ENCODE data around the gene UBTD1.

Gene UBTD1

GRCh38 chr10:97514344-97514743 is 15.6 kb downstream of the UBTD1 start:
- no peak for TF ChIP-seq CTCF (conservative IDR thresholded peaks at IDR 0.05; ENCODE audit: low read depth)
- ChIA-PET POLR2A (ENCODE audit: low non-redundant PET) (interaction anchor here (0.6 kb wide), 1 partner anchor 17 kb away, joined by 3 read pairs; no protein-coding TSS in a partner anchor), CTCF (no interaction called here)
- H3K27ac ChIP-seq: no peak overlapping the region
- no peak for DNase-seq (ENCODE audit: low spot score)

DNA sequence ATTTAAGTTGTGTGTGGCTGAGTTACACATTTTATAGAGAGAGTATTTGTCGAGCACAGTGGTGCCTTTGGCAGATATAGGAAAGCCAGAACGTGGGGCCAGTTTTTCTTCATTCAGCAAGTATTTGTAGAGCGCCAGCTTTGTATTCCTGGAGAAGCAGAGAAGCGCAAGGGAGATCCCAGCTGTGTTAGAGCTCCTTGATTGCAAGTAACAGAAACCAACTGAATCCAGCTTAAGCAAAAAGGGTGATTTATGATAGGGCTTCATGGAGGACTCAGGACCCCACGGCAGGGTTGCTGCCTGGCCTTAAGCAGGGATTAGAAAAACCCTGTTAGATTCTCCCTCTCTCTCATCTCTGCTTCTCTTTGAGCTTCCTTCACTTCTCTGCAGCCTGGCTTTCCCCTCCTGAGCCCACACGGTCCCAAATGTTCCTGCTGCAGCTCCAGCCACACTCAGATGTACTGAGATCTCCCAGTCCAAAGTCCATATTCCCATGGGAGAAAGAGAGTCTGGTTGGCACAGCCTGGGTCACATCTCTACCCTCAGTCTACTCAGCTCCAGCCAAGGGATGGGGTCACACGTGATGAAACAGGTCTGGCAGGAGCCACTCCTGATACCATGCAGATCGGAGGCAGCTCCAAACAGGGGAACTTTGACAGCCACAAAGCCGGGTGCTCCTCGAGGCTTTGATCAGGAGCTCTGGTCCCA is 16.7 kb downstream of the UBTD1 start:
- no peak for TF ChIP-seq CTCF (conservative IDR thresholded peaks at IDR 0.05; ENCODE audit: low read depth)
- peak overlapping the region; percentile 11; the same call in 1 of the 2 replicates for H3K27ac ChIP-seq
- POLR2A ChIA-PET (ENCODE audit: low non-redundant PET): interaction anchor here (1.1 kb wide), 1 partner anchor 16 kb away, joined by 3 read pairs; the partner anchor contains the start of gene UBTD1
- no peak for DNase-seq (ENCODE audit: low spot score)
- CTCF ChIA-PET: interaction anchor here (0.6 kb wide), 1 partner anchor 50 kb away, joined by 4 read pairs; no protein-coding TSS in a partner anchor

DNA sequence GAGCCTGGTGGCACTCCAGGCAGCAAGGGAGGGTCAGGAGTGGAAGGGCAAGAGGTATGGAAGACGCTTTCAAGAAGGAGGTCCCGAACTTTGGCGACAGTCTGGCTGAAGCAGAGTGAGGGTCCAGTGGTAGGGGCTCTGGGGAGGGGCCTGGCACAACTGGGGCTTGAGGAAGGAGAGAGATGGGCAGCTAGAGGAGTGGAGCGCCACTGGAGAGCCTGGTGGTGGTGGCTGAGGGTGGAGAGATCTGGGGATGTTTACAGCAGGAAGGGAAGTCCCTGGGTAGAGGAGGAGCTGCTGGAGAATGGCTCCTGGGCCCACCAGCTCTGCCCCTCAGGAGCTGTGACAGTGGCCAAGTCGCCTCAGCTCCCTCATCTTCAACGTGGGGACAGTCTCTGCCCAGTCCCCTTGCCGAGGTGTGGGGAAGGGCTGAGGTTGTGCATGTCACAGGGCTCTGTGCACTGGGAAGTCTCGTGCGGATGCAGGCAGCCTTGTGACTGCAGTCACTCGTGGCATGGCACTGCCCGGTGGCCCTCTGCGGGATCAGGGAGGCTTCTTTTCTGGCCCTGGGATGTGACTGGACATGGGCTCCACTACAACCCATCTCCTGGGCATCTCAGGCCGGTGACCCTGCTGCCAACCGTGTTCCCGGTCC is 18.5 kb downstream of the UBTD1 start:
- DNase-seq (ENCODE audit: low spot score): no peak
- ChIA-PET CTCF (interaction anchor here (1.1 kb wide), 1 partner anchor 35 kb away, joined by 4 read pairs; no protein-coding TSS in a partner anchor), POLR2A (ENCODE audit: low non-redundant PET) (no interaction called here)
- peak overlapping the region; percentile 80 for H3K27ac ChIP-seq
- no peak for TF ChIP-seq CTCF (conservative IDR thresholded peaks at IDR 0.05; ENCODE audit: low read depth)

DNA sequence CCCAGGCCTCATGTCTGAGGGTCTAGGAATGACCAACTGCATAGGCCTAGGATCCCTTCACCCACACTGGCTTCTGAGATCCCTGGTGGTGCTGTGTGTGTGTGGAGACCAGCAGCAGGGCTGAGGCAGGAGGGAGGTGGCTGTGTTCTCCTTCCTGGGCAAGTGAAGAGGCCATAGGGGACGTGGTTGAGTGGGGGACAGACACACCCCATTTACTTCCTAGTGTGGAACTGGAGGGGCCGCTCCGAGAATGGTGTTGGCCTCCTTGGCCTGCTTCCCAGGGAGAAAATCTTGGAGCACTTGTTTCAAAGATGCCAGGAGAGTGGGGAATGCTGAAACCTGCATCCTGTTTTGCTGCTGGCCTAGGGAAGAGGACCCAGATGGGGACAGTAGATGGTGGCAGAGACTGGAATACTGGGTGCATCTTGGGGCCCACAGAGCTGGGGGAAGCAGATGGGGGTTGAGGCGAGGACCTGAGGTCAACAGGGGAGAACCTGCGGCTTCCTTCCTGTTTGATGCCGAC is 19.1 kb downstream of the UBTD1 start:
- CTCF ChIA-PET: interaction anchor here (0.9 to 1.1 kb wide), 2 partner anchors 16 to 34 kb away, joined by 3 to 4 read pairs; no protein-coding TSS in a partner anchor
- peak overlapping the region; percentile 80 for H3K27ac ChIP-seq
- no peak for DNase-seq (ENCODE audit: low spot score)
- no peak for TF ChIP-seq CTCF (conservative IDR thresholded peaks at IDR 0.05; ENCODE audit: low read depth)
- POLR2A ChIA-PET (ENCODE audit: low non-redundant PET): no interaction called here

DNA sequence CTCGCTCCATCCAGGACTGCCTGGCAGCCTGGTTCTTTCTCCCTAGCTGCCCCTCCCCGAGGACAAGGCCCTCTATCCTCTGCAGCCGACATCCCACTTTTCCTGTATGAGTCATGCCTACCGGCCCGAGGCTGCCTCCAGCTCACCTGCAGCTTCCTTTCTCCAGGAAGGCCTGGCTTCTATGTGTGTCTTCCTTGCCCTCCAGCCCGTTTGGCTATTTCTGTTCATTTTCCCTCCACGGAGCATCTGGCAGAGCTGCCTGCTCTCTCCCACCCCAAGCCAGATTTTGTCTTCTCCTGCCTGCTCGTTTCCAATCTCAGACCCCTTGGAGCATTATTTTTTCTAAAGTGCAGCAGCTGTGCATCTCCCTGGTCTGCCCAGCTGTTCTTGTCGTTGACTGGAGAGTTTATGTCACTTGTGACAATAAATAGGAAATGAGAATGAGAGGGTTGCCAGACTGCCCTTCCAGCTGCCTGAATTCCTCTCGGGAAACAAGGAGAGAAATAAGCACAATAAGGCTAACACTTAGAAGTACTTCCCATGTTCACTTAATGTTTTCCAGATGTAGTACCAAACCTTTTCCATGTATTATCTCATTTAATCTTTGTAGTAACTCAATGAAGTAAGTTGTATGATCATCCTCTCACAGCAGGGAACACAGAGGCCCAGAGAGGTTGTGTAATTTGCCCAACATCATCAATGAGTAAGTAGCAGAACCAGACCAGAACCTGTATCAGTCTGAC is 19.7 kb downstream of the UBTD1 start:
- ChIA-PET POLR2A (ENCODE audit: low non-redundant PET) (no interaction called here), CTCF (interaction anchor here (0.6 to 0.9 kb wide), 3 partner anchors 13 to 93 kb away, joined by 3 to 4 read pairs (median 3); no protein-coding TSS in a partner anchor)
- H3K27ac ChIP-seq: peak overlapping the region; percentile 80
- no peak for TF ChIP-seq CTCF (conservative IDR thresholded peaks at IDR 0.05; ENCODE audit: low read depth)
- peak; percentile 87 for DNase-seq (ENCODE audit: low spot score)

DNA sequence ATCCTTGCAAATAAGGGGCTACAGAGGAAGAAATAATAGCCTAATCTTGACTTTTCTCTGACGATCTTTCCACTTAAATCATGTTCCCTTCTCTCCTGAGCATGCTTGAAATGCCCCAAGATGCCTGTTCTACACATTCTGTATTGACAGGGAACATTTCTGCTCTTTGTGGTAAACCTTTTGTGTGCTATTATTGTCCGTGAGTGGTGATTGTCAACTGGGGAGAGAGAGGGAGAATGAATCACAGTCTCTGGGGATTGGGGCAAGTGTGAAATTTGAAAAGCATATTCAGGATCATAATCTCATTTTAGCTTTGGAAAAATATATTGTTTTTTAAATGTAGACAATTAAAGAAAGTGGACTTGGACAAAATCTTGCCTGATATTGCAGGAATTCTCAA is 20.6 kb downstream of the UBTD1 start:
- ChIA-PET POLR2A (ENCODE audit: low non-redundant PET) (no interaction called here), CTCF (no interaction called here)
- TF ChIP-seq CTCF (conservative IDR thresholded peaks at IDR 0.05; ENCODE audit: low read depth): no peak
- no peak overlapping the region for H3K27ac ChIP-seq
- DNase-seq (ENCODE audit: low spot score): no peak
